HepG2 (cell line): Measurements from ENCODE around the gene OPTN. TPM values are rescaled to one million over a fixed set of nuclear protein-coding genes. Genes with fewer than 3 reads are reported as not detected.

ENCODE experiments used
- FOXP1 ChIP-seq, 2 experiments: fragments of 450-650 bp in 1 of 2; IDR thresholded peaks; 2 replicates each; pipeline ENCODE4 v1.6.1; 2017 to 2018; ENCODE audit warnings: antibody characterized with exemption in 1 of 2
- KLF15 ChIP-seq: sonication (generic); formaldehyde crosslinking; IDR thresholded peaks from 2 replicates; pipeline ENCODE4 v1.8.1; 2023; ENCODE audit warnings: borderline replicate concordance, mild to moderate bottlenecking, inconsistent platforms, missing genetic modification reagents, mixed read lengths
- MATR3 ChIP-seq: sonication (generic); formaldehyde crosslinking; IDR thresholded peaks from 2 replicates; pipeline ENCODE4 v1.4.0; 2020; ENCODE audit warnings: missing genetic modification reagents
- MTA1 ChIP-seq: sonication (generic); formaldehyde crosslinking; IDR thresholded peaks from 2 replicates; pipeline ENCODE4 v1.4.0; 2020; ENCODE audit warnings: missing genetic modification reagents, mild to moderate bottlenecking, borderline replicate concordance
- NR1H2 ChIP-seq: sonication (generic); formaldehyde crosslinking; IDR thresholded peaks from 2 replicates; pipeline ENCODE4 v1.8.1; 2022; ENCODE audit warnings: low read depth, missing genetic modification reagents, borderline replicate concordance
- PAF1 ChIP-seq: IDR thresholded peaks from 2 replicates; pipeline ENCODE4 v1.6.1; 2016; ENCODE audit warnings: missing genetic modification reagents, missing compliant biosample characterization
- PPARG ChIP-seq: conservative IDR thresholded peaks from 2 replicates; pipeline ENCODE4 v1.6.1; 2016; ENCODE audit warnings: missing biosample characterization, missing genetic modification reagents
- PRMT3 ChIP-seq: sonication (generic); formaldehyde crosslinking; IDR thresholded peaks from 2 replicates; pipeline ENCODE4 v1.8.1; 2022; ENCODE audit warnings: low read depth, mild to moderate bottlenecking, moderate library complexity, missing genetic modification reagents, borderline replicate concordance
- SIN3B ChIP-seq: fragments of 150-350 bp; IDR thresholded peaks from 2 replicates; pipeline ENCODE4 v1.6.1; 2014; ENCODE audit warnings: low read length
- TARDBP ChIP-seq: sonication (generic); formaldehyde crosslinking; IDR thresholded peaks from 2 replicates; pipeline ENCODE4 v1.8.0; 2022; ENCODE audit warnings: mild to moderate bottlenecking, missing genetic modification reagents
- TBP ChIP-seq: sonication (generic); formaldehyde crosslinking; IDR thresholded peaks from 2 replicates; pipeline ENCODE4 v1.5.0; 2020; ENCODE audit warnings: missing genetic modification reagents
- TP53 ChIP-seq: sonication (generic); formaldehyde crosslinking; conservative IDR thresholded peaks from 2 replicates; pipeline ENCODE4 v1.4.0; 2020; ENCODE audit warnings: missing genetic modification reagents
- ZNF207 ChIP-seq: fragments of 450-650 bp; IDR thresholded peaks from 2 replicates; pipeline ENCODE4 v1.6.1; 2016; ENCODE audit warnings: antibody characterized with exemption, borderline replicate concordance
- ZNF432 ChIP-seq: sonication (generic); formaldehyde crosslinking; IDR thresholded peaks from 2 replicates; pipeline ENCODE4 v1.5.0; 2020; ENCODE audit warnings: missing genetic modification reagents, mild to moderate bottlenecking, borderline replicate concordance
- ZSCAN29 ChIP-seq: sonication (generic); formaldehyde crosslinking; conservative IDR thresholded peaks from 2 replicates; pipeline ENCODE4 v1.4.0; 2020; ENCODE audit warnings: mild to moderate bottlenecking, missing genetic modification reagents
- polyA plus RNA-seq, 8 experiments: library from polyadenylated mRNA; depleted of rRNA in 3 of 8; stranded (reverse) in 7 of 8; unstranded in 1 of 8; fragments of >200 nt; fragmentation: Illumina TruSeq in 4 of 8; extraction: Trizol in 4 of 8; gene quantifications; 2 replicates each; pipeline versions ENCODE4 v1.2.1 to v1.2.3, GENCODE V29; 2011 to 2016; ENCODE audit warnings: low read depth in 4 of 8, missing spikeins in 1 of 8, mixed read lengths in 1 of 8; ENCODE audit not compliant: insufficient read depth in 1 of 8
- total RNA-seq, 5 experiments: library from RNA; depleted of rRNA; stranded (reverse); fragments of >200 nt; fragmentation: Illumina TruSeq; extraction: Trizol; gene quantifications; 2 replicates each; pipeline ENCODE4 v1.2.3, GENCODE V29; 2016; ENCODE audit warnings: low read depth in 1 of 5
- TF ChIP-seq, protein P1 (sequence below): sonication (generic); formaldehyde crosslinking; IDR thresholded peaks from 2 replicates; pipeline ENCODE4 v1.4.0; 2020; ENCODE audit warnings: missing genetic modification reagents, borderline replicate concordance
- TF ChIP-seq, protein P2 (sequence below): sonication (generic); formaldehyde crosslinking; IDR thresholded peaks from 2 replicates; pipeline ENCODE4 v1.5.0; 2020; ENCODE audit warnings: mild to moderate bottlenecking, missing genetic modification reagents
- TF ChIP-seq, protein P3 (sequence below): sonication (generic); formaldehyde crosslinking; IDR thresholded peaks from 2 replicates; pipeline ENCODE4 v1.8.1; 2023; ENCODE audit warnings: mild to moderate bottlenecking, missing genetic modification reagents
- TF ChIP-seq, protein P4 (sequence below): sonication (generic); formaldehyde crosslinking; IDR thresholded peaks from 2 replicates; pipeline ENCODE4 v1.4.0; 2020; ENCODE audit warnings: mild to moderate bottlenecking, low read depth, missing genetic modification reagents
- TF ChIP-seq, protein P5 (sequence below): sonication (generic); formaldehyde crosslinking; IDR thresholded peaks from 2 replicates; pipeline ENCODE4 v1.5.0; 2020; ENCODE audit warnings: mild to moderate bottlenecking, missing genetic modification reagents, borderline replicate concordance

Gene OPTN
- total and polyA plus RNA-seq, 2 of the 13 experiments (the other 11 are each of a cell fraction or from before 2014, with no cell fraction given), result 13.4 to 46.6 TPM

DNA sequence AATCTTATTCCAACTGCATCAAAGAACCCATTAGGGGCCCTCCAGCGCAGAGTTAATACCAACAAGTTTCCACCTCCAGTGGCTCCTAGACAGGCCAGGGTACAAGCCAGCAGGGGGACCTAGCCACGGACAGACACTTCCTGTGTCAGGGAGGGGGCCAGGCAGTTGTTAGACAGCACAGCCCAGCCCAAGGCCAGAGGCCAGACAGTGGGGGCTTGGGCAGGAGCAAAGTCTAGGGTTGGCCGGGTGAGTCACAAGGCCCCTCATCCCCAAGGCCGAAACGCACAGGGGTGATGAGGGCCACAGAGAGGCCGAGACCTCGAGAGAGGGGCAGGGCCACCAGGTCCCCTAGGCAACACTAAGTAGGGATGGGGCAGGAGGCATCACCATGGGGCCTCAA lies 19.3 kb upstream of the OPTN start (continued):
- TF ChIP-seq NR1H2 (no peak), ZSCAN29 (CRISPR knock-in tag) (no peak), TARDBP (peak; percentile 41; the same call in 1 of the 2 replicates), TBP (CRISPR knock-in tag) (no peak), TP53 (CRISPR knock-in tag) (no peak), SIN3B (no peak), FOXP1 (IDR thresholded peaks at IDR 0.05) (no peak), FOXP1 (CRISPR knock-in tag; IDR thresholded peaks at IDR 0.05) (0 out of 2 replicates have a peak, but pooled peaks have one; percentile 7), PAF1 (CRISPR knock-in tag) (no peak), MTA1 (CRISPR knock-in tag) (peak; percentile 42; the same call in 1 of the 2 replicates), KLF15 (no peak), ZNF207 (no peak), MATR3 (CRISPR knock-in tag) (no peak), PPARG (no peak), ZNF432 (CRISPR knock-in tag) (no peak), PRMT3 (CRISPR knock-in tag) (no peak)
- TF ChIP-seq, protein P1, sequence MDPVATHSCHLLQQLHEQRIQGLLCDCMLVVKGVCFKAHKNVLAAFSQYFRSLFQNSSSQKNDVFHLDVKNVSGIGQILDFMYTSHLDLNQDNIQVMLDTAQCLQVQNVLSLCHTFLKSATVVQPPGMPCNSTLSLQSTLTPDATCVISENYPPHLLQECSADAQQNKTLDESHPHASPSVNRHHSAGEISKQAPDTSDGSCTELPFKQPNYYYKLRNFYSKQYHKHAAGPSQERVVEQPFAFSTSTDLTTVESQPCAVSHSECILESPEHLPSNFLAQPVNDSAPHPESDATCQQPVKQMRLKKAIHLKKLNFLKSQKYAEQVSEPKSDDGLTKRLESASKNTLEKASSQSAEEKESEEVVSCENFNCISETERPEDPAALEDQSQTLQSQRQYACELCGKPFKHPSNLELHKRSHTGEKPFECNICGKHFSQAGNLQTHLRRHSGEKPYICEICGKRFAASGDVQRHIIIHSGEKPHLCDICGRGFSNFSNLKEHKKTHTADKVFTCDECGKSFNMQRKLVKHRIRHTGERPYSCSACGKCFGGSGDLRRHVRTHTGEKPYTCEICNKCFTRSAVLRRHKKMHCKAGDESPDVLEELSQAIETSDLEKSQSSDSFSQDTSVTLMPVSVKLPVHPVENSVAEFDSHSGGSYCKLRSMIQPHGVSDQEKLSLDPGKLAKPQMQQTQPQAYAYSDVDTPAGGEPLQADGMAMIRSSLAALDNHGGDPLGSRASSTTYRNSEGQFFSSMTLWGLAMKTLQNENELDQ (CRISPR knock-in tag), result no peak
- TF ChIP-seq, protein P2, sequence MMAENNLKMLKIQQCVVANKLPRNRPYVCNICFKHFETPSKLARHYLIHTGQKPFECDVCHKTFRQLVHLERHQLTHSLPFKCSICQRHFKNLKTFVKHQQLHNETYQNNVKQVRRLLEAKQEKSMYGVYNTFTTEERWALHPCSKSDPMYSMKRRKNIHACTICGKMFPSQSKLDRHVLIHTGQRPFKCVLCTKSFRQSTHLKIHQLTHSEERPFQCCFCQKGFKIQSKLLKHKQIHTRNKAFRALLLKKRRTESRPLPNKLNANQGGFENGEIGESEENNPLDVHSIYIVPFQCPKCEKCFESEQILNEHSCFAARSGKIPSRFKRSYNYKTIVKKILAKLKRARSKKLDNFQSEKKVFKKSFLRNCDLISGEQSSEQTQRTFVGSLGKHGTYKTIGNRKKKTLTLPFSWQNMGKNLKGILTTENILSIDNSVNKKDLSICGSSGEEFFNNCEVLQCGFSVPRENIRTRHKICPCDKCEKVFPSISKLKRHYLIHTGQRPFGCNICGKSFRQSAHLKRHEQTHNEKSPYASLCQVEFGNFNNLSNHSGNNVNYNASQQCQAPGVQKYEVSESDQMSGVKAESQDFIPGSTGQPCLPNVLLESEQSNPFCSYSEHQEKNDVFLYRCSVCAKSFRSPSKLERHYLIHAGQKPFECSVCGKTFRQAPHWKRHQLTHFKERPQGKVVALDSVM (CRISPR knock-in tag), result no peak
- TF ChIP-seq, protein P3, sequence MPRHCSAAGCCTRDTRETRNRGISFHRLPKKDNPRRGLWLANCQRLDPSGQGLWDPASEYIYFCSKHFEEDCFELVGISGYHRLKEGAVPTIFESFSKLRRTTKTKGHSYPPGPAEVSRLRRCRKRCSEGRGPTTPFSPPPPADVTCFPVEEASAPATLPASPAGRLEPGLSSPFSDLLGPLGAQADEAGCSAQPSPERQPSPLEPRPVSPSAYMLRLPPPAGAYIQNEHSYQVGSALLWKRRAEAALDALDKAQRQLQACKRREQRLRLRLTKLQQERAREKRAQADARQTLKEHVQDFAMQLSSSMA (CRISPR knock-in tag), result no peak
- TF ChIP-seq, protein P4, sequence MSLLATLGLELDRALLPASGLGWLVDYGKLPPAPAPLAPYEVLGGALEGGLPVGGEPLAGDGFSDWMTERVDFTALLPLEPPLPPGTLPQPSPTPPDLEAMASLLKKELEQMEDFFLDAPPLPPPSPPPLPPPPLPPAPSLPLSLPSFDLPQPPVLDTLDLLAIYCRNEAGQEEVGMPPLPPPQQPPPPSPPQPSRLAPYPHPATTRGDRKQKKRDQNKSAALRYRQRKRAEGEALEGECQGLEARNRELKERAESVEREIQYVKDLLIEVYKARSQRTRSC, result no peak
- TF ChIP-seq, protein P5, sequence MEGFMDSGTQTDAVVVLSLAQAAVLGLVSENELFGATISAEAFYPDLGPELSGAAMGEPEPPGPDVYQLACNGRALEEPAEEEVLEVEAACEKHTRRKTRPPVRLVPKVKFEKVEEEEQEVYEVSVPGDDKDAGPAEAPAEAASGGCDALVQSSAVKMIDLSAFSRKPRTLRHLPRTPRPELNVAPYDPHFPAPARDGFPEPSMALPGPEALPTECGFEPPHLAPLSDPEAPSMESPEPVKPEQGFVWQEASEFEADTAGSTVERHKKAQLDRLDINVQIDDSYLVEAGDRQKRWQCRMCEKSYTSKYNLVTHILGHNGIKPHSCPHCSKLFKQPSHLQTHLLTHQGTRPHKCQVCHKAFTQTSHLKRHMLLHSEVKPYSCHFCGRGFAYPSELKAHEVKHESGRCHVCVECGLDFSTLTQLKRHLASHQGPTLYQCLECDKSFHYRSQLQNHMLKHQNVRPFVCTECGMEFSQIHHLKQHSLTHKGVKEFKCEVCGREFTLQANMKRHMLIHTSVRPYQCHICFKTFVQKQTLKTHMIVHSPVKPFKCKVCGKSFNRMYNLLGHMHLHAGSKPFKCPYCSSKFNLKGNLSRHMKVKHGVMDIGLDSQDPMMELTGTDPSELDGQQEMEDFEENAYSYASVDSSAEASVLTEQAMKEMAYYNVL (CRISPR knock-in tag), result no peak
